Brain pericyte (primary cell): ENCODE data around the gene ERC2.

Experiments
- DNase-seq: peaks from one replicate; pipeline ENCODE4 v3.0.0-alpha.2; 2012; ENCODE audit warnings: low read depth, low spot score

ERC2 gene

DNA sequence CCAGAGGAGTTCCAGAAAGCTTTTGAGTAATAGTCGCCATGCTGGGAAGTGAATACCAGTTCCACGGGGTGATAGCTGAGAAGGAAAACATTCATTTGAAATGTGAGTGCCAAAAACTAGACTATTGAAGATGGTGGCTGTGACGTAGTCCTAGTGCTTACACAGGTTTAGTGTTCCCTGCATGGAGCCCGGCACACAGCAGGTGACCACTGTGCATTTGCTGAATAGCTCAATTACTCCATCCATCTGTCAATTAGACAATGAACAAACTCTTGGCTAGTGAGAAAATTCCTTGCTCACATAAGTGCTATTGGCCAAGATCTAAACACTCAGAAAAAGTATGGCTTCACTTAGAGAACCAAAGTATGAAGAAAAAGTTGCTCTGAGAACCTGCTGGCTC lies 533.0 kb downstream of the ERC2 start:
- DNase-seq: no peak

DNA sequence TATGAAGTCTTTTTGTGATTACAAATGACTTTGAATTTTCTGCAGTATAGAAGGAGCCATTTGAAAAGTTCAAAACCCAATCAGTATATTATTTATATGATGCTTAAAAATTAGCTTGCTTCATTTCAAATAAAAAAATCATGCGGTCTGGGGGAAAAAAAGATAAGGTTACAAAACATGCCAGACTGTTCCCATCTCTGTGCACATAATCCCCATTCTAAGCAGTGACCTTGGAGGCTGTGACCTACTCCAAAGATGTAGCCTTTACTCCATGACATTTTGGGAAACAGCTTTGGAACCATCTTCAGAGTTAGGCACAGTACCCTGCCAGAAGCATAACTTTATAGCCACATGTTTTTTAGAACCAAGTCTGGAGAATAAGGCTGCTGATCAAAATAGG lies 533.5 kb downstream of the ERC2 start:
- DNase-seq: no peak

DNA sequence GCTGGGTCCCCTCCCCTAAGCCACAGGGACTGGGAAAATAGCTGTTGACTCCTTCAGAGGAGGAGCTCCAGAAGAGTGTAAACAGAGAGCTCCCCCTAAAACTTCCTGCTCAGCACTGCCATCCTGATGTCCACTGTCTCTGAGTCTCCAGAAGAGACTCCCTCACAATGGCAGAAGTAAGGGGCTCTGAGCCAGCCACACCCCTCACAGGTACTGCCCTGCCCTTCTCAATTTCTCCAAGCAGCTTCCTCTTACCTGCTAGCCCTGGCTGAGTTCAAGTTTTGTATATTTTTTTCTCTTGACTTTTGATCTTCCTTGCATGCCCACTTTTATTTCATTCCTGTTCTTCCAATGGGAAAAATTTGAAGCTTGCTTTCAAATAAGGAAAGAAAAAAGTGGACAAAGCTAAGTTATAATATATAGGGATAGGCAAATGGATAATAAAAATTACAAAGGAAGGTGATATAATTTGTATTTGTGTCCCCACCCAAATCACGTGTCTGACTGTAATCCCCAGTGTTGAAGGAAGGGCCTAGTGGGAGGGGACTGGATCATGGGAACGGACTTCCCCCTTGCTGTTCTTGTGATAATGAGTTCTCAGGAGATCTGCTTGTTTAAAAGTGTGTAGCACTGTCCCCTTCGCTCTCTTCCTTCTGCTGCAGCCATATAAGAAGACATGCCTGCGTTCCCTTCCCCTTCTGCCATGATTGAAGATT lies 539.0 kb downstream of the ERC2 start:
- no peak for DNase-seq

DNA sequence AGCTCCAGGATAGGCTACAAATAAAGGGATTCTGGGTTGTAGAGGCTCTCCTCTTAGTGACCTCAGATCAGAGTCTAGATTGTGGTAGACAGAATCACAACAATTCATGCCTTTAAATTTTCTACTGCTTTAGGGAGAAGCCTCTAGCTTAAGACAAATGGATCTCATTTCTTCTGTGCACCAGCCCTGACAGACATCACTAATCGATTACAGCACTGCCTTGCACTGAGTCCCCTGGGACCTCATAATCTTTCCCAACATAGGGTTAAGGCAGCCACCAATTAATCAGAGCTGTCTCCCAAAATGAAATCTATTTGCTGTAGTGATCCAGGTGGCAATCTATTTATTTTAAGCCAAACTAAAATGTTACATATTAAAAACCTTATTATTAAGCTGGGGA lies 544.6 kb downstream of the ERC2 start:
- DNase-seq: no peak

DNA sequence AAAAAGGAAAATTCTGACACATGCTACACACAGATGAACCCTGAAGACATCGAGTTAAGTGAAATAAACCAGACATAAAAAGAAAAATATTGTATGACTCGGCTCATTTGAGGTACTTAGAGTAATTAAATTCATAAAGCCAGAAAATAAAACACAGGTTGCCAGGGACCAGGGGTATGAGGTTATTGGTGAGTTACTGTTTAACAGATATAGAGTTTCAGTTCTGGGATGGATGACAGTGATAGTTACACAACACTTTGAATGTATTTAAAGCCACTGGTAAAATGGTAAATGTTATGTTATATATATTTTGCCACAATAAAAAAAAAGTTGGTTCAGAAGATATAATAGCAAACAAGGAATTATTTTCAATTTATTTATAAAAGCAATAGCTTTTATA lies 545.1 kb downstream of the ERC2 start:
- no peak for DNase-seq

DNA sequence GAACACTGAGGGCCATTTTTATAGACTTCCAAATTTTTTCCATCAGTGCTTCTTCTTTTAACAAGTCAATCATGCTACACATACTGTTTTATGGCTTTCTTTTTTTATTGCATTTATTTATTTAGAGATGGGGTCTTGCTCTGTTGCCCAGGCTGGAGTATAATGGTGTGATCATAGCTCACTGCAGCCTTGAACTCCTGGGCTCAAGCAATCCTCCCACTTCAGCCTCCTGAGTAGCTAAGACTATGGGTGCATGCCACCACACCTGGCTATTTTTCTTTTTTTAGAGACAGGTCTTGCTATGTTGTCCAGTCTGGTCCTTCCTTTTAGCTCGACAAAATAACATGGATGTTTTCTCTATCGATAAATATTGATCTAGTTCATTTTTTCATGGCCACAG lies 555.4 kb downstream of the ERC2 start:
- DNase-seq: no peak

DNA sequence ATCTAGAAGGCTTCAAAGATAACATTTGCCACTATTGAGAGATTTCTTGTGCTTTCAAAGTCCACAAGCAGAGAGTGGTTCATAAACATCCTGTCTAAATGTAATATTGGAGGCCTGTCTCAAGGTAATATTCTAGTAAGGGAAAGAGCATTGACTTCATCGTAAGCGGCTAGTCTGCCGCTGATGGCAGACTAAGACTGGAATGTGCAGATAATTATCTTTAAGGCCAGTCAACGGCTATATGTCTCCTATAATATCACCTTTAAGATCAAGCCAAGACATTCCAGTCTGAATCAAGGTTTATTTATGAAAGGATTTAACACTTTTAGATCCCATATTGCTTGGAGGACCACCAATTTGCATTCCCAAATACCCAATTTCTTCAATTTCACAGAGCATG lies 557.0 kb downstream of the ERC2 start:
- DNase-seq: no peak

DNA sequence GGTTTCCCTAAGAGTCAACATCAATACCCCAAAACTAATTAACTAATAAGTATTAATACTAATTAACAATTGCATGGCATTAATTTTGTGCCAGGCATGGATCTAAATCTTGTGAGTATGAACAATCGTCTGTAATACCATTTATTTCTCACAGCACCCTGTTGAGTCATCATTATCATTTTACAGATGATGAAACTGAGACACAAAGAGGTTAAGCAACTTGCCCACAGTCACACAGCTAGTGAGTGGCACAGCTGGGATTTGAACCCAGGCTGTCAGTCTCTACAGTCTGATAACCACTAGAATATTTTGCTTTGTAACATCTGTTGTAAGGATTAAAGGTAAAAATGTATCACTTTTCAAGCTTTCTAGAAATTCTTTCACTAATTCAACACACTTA lies 557.7 kb downstream of the ERC2 start:
- no peak for DNase-seq

DNA sequence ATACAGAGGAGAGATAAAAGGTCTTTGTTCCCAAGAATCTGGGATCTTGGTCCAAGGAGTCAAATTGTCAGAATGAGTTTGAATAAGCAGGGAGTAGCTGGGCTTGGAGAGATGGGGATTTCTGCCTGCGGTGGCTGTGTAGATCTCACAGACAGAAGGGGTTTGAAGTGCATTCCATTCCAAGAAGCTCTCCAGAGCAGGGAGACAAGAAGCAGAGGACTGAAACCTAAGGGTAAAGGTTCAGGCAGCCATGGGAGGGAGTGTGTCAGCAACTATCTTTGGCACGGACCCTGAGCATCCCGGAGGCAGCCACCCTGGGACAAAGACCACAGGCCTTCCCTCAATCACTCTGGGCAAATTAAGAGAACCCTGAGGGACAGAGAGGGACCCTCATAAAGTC lies 558.9 kb downstream of the ERC2 start:
- no peak for DNase-seq

DNA sequence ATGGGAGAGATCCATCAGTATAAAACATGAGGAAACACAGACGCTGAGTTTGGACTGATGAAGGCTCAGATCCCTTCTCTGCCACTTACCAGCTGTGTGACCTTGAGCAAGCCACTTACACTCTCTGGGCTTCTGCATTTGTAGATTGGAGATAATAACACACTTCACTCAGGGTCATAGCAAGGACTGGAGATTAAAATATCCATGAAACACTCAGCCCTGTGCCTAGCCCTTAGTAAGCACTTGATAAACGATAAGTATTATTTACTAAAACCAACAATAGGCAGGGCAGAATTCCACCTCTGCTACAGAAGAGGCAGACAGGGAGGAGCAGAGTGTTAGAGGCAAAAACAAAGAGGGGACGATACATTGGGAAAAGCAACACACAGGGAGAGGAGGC lies 560.7 kb downstream of the ERC2 start:
- DNase-seq: no peak

DNA sequence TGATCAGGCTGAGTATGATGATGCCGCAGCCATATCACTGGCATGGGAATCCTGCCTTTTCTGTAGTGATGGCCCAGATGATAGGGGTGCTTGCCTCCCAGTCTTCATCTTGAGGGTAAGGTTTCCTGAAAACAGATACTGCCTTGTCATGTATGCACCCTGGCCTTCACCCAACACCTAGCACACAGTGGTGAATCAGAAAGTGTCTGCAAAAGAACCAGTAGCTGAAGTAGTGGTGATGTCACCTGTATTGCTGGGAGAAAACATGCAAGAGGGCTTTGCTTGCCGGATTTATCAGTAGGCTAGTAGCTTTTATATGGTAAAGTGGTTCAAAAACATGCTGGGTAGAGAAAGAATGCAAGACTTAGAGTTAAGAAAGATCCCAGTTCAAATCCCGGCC lies 561.4 kb downstream of the ERC2 start:
- DNase-seq: no peak

DNA sequence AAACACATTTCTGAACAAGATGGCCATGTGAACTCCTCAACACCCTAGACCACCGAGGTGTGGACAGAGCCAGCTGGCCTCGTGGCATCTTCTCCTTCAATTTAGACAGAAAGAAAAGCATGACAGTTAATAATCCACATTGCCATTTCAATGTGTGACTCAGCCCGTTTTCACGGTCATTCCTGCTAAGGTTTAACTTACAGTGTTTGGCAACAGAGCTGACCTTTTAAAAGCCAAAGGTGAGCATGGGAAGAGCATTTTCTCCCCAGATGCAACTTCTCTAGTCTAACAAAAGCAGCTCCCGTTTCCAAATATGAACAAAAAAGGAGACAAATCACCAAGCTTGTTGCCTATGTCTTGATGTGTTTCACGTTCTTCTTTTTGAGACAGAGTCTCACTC lies 563.6 kb downstream of the ERC2 start:
- DNase-seq: no peak

DNA sequence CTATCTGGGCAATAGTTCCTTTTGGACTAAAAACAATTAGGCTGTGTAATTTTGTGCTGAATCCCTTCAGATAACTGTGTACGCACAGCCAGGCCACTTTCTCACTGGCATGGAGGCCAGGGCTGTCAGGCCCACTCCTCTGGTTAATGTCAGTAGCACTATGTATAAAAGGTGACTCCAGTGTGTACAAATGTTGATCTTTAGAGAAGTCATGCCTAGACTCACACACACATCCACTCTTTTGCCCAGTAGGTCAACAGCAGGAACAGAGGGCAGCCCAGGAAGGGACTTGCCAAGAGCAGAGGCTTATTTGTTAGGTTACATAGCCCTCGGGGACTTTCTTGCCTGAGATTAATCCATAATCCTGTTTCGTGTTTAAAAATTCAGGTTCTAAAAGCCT lies 564.6 kb downstream of the ERC2 start:
- no peak for DNase-seq

DNA sequence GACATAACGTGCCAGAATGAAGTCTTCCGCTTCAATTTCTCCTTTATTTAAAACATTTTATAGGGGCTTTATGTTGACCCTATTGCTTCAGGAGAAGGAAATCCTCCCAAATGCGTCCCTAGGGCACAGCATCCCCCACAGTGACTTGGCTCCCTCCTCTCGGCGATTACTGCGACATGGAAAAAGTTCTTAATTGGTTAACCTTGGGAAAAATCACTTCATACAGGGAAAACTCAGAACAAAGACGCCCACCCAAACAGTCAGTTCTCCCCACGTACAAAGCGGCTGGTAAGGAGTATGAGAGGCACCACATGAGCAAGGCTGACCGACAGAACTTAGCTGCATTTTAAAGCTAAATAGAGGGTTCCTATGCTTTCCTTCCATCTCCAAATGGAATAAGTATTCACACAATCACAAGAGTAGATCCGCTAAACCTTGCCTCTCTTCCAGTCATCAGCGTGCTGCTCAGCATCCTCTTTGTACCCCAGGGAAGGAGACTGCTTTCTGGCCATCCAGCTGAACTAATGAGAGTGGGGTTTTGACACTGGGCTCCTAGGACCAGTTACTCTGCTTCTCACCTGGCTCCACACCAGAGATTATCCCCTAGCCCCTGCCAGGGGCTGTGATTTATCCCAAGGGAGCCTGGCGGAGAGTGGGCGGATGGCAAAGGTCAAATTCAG lies 565.9 kb downstream of the ERC2 start:
- DNase-seq: no peak

DNA sequence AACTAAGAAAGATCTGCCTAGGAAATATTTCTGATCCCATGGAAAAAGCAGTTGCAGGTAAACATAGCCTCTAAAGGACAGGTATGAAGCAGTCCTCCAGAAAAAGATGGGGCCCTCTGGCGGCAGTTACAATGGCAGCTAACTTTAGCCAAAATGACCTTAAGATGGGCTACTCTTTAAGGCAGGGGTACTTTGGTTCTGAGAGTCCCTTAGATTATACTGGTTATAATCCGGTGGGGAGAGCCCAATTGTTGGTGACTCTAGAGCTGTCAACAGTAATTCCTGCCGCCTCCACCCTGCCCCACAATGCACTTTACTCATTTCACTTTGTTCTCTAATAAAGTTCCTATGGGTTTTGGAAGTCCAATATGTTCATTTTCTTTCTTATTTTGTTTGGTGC lies 568.4 kb downstream of the ERC2 start:
- DNase-seq: no peak

DNA sequence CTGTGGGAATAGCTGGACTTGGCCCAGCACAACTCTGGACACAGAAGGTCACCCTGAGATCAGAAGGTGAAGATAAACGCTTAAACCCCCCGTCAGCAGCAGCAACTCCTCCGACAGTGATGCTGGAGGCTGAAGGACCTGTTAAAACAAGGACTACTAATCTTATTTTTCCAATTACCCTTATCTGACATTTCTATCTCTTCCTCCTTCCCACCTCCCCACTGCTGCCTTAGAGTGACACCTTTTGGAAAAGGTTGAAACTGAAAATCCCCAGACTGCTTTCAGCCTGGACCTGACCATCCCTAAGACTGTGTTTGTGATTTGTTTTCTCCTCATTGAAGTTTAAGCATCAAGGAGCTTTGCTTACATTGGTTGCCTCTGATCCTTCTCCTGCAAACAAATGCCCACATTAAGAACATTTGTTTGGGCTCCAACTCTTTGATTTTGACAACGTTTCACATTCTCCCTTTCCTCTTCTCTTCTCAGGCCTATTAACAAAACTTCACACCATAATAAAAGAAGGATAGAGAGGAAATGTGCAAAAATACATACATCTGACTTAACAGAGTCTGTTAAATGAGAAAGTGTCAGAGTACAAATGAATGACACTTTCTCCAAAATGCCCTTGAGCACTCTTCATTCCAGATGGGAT lies 570.6 kb downstream of the ERC2 start:
- no peak for DNase-seq

DNA sequence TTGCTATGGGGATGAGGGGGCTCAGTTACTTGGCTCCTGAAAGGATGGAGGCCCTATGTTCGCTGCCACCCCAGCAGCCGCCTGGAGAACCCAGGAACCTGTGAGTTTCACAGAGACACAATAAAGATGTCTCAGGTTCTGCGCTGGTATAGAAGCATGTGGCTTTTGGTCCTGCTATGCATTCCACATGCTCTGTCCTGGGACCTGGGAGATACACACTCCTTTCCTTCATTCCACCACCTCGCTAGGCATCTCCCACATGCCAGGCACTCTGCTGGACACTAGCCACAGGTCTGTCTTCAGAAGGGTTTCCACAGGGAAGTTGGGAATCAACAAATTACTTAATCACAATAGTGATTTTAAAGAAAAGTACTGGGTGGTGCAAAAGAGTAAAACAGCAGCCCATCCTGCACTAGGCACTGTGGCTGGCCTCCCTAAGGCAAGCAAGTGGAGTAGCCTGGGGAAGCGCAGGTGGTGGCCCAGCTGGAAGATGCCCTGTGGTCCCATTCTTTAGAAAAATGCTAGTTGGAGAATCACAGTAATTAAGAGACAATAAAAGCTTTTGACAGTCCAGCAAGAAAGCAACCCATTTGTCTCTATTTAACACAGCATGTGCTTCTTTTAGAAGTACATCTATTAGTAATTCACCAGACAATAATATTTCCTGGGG lies 572.2 kb downstream of the ERC2 start:
- DNase-seq: no peak

DNA sequence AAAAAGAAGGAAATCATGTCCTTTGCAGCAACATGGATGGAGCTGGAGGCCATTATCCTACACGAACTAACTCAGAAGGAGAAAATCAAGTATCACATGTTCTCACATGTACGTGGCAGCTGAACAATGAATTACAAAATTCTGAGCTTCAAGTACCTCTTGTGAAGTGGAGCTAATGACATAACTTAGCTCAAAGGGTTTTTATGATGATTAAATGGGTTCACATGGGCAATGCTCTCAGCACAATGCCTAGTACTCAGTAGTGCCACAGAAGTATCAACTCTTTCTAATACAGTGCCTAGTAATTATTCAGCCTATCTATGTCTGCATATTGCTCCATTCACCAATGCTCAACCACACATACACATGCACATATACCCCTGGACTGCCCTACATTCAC lies 573.7 kb downstream of the ERC2 start:
- DNase-seq: no peak

DNA sequence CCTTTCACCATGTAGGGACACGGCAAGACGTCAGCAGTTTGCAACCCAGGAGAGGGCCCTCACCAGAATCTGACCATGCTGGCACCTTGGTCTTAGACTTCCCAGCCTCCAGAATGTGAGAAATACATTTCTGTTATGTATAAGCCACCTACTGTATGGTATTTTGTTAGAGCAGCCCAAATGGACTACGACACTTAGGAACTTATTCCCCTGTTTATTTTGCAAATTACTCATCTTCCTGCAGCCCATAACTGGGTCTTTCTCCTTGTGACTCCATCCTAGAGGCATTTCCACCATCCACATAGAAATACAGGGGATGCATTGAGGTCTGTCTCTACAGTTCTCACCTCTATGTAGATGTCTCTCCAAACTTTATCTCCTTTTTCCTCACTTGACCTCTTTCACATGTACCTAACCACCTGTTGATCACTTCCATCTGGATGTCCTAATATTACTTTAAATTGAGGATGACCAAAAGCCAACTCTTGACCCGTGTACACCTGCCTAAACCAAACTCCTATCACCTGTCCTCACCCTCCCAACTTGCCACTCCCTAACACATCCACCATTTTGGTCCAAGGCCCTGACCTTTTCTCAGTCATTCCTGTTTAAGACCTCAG lies 575.1 kb downstream of the ERC2 start:
- DNase-seq: no peak

DNA sequence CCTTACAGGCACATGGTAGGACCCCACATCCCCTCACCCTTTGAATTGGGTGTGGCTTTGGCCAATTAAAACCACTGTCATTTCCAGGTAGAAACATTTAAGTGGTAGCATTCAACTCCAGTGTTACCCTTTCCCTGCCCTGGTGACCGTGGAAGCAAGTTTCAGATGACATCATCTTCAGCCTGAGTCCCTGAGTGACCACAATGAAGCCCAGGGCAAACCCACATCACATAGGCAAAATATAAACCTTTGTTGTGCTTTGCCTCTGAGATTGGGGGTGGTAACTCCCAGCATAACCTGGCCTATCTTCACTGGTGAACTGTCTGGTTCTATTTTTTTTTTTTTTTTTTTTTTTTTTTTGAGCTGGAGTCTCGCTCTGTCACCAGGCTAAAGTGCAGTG lies 577.2 kb downstream of the ERC2 start:
- no peak for DNase-seq

DNA sequence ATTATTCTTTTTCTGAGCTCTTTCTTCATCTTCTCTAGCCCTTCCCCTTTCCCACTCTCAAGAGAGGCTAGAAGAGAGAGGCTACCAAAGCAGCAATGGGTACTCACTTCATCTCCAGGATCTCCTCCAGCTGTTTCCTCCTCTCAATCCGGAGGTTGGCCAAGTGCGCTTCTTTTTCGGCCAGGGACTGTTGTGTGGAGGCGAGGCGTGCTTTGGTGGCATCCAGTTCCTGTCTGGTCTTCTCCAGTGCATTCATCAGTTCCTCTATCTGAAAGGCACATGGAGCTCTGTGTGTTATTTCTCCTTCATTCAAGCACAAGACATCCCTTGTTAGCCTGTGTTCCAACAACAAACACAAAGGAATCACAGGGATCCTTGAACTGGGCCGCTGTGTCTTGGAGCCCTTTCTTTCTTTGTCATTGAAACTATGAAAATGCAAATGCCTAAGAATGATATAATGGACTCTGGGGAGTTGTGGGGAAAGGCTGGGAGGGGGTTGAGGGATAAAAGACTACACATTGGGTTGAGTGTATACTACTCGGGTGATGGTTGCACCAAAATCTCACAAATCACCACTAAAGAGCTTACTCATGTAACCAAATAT lies 579.9 kb downstream of the ERC2 start:
- DNase-seq: no peak

DNA sequence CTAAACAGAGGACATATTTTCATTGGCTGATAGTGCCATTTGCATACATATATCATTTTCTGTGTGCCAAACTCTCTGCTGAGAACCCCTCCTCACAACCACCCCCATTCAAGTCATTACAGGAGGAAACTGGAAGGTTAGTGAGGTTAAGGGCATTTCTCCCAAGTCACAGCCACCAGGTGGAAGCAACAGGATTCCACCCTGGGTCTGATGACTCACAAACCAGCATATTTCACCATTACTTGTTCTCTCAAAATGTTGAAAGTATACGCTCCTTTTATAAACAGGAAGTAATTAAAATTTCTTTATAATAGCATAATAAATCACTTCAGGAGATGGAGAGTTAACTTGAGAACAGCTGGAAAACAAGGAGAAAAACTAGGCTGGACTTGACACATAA lies 582.5 kb downstream of the ERC2 start:
- no peak for DNase-seq
